Keratinocyte (primary cell): ENCODE results near the gene CCDC141.
A peak's percentile ranks its signal among the peaks of the same experiment; 100 is the strongest.

ENCODE experiments used
- EZH2 ChIP-seq: IDR thresholded peaks from one replicate; pipeline ENCODE4 v1.6.1; 2012; ENCODE audit warnings: inconsistent platforms, mild to moderate bottlenecking, low read length, moderate library complexity
- TF ChIP-seq, protein P1 (sequence below), 3 experiments: IDR thresholded peaks in 1 of 3; conservative IDR thresholded peaks in 1 of 3; optimal IDR thresholded peaks in 1 of 3; 2 replicates in 2 of 3; 3 replicates in 1 of 3; pipeline versions ENCODE3 to v1.5.1; 2011; ENCODE audit warnings: low read length in 3 of 3, mild to moderate bottlenecking in 3 of 3, moderate library complexity in 2 of 3, control low read depth in 1 of 3, inconsistent platforms in 1 of 3; ENCODE audit not compliant: insufficient read depth in 2 of 3; ENCODE audit errors: extremely low read depth in 1 of 3

DNA sequence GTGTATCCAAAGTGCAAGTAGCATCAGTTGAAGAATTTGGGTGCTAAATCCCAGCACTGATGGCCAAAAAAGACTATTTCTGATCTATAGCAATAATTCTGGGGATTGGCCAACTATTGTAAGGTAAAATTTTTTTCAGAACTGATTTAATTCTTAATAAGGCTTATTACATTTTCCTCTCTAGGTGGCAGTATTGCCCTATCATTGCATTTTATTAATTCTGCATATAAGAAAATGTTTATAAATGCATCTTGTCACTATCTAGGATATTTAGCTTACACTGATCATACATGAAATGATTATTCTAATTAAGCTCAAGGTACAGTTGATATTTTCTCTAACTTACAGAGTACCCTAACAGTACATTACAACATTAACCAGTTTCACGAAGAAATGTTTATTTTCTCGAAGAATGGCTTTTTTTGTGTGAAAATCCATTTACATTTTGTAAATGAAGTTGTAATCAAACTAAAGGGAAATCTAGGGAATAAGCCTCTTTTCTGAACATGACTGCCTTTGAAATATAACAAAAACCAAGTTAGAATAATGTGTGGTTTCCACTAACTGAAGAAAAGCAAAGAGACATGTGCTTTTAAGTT, 253.8 kb downstream of the CCDC141 start:
- TF ChIP-seq, protein P1, sequence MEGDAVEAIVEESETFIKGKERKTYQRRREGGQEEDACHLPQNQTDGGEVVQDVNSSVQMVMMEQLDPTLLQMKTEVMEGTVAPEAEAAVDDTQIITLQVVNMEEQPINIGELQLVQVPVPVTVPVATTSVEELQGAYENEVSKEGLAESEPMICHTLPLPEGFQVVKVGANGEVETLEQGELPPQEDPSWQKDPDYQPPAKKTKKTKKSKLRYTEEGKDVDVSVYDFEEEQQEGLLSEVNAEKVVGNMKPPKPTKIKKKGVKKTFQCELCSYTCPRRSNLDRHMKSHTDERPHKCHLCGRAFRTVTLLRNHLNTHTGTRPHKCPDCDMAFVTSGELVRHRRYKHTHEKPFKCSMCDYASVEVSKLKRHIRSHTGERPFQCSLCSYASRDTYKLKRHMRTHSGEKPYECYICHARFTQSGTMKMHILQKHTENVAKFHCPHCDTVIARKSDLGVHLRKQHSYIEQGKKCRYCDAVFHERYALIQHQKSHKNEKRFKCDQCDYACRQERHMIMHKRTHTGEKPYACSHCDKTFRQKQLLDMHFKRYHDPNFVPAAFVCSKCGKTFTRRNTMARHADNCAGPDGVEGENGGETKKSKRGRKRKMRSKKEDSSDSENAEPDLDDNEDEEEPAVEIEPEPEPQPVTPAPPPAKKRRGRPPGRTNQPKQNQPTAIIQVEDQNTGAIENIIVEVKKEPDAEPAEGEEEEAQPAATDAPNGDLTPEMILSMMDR (optimal IDR thresholded peaks at IDR 0.05 in 1 of 3, IDR thresholded peaks at IDR 0.05 in 1 of 3, conservative IDR thresholded peaks at IDR 0.05 in 1 of 3; ENCODE audit: extremely low read depth in 1 of 3, insufficient read depth in 2 of 3, low read length in 3 of 3) = peak in 2 of 3 experiments; percentile 12 to 32
- TF ChIP-seq EZH2 = no peak
